GM12892 (cell line): ENCODE data around the gene DRD4.

Experiments
- POLR2A ChIP-seq: IDR thresholded peaks from 2 replicates; pipeline ENCODE4 v1.6.1; 2011; ENCODE audit warnings: low read depth, low read length, control low read depth
- POLR2AphosphoS5 ChIP-seq: IDR thresholded peaks from 2 replicates; pipeline ENCODE4 v1.6.1; 2011; ENCODE audit warnings: low read depth, low read length, control low read depth
- TAF1 ChIP-seq: IDR thresholded peaks from 2 replicates; pipeline ENCODE4 v1.6.1; 2011; ENCODE audit warnings: low read depth, mild to moderate bottlenecking, control low read depth, low read length, borderline replicate concordance

DNA sequence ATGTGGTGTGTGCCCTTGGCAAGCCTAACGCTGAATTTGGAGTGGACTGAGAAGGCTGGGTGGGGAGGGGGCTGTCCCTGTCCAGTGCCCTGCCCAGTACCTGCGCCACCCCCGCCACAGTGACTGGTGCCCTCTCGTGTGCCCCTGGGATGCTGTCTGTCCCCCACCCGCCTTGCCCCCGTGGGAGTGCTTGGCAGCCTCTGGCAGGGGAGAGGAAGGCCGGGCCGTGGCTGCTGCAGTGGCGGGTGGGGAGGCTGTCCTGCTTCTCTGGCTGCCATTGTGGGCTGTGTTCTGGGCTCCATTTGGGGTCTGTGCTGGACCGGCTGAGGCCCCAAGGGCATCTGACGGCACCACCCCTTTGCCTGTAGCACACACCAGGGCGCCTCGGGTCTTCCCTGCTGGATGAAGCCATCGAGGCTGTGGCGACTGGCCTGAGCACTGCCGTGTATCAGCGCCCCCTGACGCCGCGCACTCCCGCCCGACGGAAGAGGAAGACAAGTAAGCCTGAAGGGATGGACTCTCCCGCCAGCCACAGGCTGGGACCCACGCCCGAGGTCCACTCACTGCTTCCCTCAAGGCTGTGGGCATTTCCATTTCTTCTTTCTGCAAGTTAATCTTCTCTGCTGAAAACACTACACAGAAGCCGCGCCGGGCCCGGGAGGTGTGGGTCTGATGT, 38.9 kb upstream of the DRD4 start:
- TF ChIP-seq POLR2A, result no peak
- no peak for TF ChIP-seq TAF1
- no peak for TF ChIP-seq POLR2AphosphoS5
